OCI-LY3 (cell line): ENCODE results near the gene CYP20A1.

Experiments used
- EZH2phosphoT487 ChIP-seq: fragments of 200-600 bp; shearing (Covaris generic); IDR thresholded peaks from 2 replicates; pipeline ENCODE4 v1.6.1; 2018; ENCODE audit warnings: antibody characterized with exemption, mixed run types, low read depth
- TF ChIP-seq, protein P1 (sequence below): fragments of 200-600, 300-600 bp; sonication (generic); IDR thresholded peaks from 2 replicates; pipeline ENCODE4 v1.5.1; 2014; ENCODE audit warnings: antibody characterized with exemption, low read length, low read depth

- TF ChIP-seq, protein P1, sequence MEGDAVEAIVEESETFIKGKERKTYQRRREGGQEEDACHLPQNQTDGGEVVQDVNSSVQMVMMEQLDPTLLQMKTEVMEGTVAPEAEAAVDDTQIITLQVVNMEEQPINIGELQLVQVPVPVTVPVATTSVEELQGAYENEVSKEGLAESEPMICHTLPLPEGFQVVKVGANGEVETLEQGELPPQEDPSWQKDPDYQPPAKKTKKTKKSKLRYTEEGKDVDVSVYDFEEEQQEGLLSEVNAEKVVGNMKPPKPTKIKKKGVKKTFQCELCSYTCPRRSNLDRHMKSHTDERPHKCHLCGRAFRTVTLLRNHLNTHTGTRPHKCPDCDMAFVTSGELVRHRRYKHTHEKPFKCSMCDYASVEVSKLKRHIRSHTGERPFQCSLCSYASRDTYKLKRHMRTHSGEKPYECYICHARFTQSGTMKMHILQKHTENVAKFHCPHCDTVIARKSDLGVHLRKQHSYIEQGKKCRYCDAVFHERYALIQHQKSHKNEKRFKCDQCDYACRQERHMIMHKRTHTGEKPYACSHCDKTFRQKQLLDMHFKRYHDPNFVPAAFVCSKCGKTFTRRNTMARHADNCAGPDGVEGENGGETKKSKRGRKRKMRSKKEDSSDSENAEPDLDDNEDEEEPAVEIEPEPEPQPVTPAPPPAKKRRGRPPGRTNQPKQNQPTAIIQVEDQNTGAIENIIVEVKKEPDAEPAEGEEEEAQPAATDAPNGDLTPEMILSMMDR = no peak
- TF ChIP-seq EZH2phosphoT487 = no peak
These were observed 105.8 kb downstream of the CYP20A1 start for GRCh38 chr2:203344667-203345066.
